GM18868 (cell line): Measurements from ENCODE around the gene NHERF1.

ENCODE experiments used
- ATAC-seq: cut with Tn5 transposase; IDR thresholded peaks from one replicate; pipeline ENCODE4 v1.9.1; 2021; ENCODE audit warnings: mild to moderate bottlenecking, moderate library complexity; ENCODE audit not compliant: unreplicated experiment

Gene NHERF1

GRCh38 chr17:74782571-74782970 is 34.1 kb downstream of the NHERF1 start:
- ATAC-seq: no peak

- ATAC-seq: no peak
Measured at GRCh38 chr17:74784125-74784810, 35.8 kb downstream of the NHERF1 start.

- no peak for ATAC-seq
Measured at GRCh38 chr17:74785096-74785980, 36.9 kb downstream of the NHERF1 start.

GRCh38 chr17:74785981-74786360 is 37.5 kb downstream of the NHERF1 start:
- ATAC-seq: no peak

- no peak for ATAC-seq
Measured at GRCh38 chr17:74786431-74787055, 38.1 kb downstream of the NHERF1 start.

- ATAC-seq: no peak
Measured at GRCh38 chr17:74790161-74791058, 42.0 kb downstream of the NHERF1 start.

DNA sequence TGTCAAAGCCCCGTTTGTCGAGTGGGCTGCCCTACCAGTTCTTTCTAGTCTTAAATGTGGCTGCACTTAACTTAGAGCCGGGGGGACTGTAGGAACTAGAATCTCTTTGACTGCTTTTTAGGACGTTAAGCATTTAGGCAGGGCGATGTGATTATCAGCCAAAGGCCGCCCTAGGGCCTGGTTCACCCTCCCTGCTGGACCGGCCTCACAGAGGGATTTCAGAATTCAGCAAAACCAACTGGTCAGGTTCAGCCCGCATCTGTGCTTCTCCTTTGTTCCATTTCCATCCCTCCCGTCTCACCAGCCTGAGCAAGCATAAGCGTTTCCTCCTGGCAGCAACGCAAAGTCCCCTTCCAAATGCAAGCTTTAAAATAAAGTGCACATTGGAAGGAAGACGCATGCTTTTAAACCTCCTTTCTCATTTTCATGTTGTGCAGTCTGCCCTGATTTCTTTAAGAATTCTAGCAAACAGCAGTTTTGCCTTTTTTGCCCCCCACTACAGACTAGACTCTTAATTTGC is 44.2 kb downstream of the NHERF1 start:
- no peak for ATAC-seq

GRCh38 chr17:74795327-74796020 is 47.0 kb downstream of the NHERF1 start:
- ATAC-seq: no peak

DNA sequence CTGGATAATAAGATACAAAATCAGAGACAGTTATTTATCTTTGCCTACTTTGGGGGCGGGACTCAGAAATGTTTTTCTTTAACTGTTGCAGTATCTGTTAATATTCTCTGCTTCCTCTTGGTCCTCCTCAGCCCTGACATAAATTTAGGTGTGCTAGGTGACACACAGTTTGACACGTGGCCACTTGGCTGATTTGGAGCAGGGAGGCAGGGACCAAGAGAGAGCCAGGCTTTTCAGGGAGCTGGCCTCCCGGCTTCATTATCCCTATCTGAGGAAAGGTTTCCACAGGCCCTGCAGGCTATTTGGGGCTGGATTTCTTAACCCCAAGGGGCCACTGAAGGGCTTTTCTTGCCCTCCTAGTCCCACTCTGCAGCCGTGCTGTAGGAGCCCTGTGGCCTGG is 47.8 kb downstream of the NHERF1 start:
- ATAC-seq: no peak

DNA sequence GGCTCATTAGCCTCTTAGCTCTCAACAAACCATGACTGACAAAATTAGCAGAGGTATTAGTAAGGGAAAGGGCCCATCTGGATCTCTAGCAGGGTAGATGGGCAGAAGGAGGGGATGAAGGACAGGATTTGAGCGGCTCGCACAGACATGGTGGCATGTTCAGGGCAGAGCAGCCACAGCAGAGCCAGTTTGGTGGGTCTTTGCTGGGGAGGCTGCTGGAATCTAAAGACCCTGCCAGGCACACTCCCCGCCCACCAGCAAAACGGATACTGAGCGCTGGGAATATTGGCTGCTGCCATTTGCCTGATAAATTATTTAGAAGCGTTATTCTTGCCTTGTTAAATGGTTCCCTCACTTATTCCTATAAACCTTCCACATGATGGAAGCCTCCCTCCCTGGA is 48.4 kb downstream of the NHERF1 start:
- no peak for ATAC-seq

- ATAC-seq: no peak
Measured at GRCh38 chr17:74797824-74798223, 49.4 kb downstream of the NHERF1 start.

GRCh38 chr17:74798239-74798707 is 49.8 kb downstream of the NHERF1 start:
- ATAC-seq: no peak

DNA sequence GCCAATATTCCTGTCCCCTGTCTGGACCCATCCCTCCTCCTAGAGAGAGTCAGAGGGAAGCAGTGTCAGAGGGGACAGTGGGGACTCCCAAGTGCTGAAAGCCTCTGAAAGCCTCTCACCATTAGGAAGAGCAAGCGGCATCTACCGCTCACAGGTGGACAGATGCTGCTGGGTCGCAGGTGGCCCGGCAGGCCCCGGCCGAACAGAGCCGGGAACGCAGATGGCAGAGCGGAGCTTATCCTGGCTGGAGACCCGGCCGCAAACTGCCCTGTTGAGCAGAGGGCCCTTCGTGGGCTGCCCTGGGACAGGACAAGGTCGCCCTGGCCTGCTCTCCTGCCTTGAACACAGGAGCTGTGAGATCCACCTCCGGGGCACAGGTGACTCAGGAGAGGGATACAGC is 50.7 kb downstream of the NHERF1 start:
- no peak for ATAC-seq

GRCh38 chr17:74800531-74800930 is 52.1 kb downstream of the NHERF1 start:
- ATAC-seq: no peak

- no peak for ATAC-seq
Measured at GRCh38 chr17:74801896-74802295, 53.5 kb downstream of the NHERF1 start.

- no peak for ATAC-seq
Measured at GRCh38 chr17:74803388-74803930, 55.0 kb downstream of the NHERF1 start.

GRCh38 chr17:74803971-74804370 is 55.5 kb downstream of the NHERF1 start:
- no peak for ATAC-seq

DNA sequence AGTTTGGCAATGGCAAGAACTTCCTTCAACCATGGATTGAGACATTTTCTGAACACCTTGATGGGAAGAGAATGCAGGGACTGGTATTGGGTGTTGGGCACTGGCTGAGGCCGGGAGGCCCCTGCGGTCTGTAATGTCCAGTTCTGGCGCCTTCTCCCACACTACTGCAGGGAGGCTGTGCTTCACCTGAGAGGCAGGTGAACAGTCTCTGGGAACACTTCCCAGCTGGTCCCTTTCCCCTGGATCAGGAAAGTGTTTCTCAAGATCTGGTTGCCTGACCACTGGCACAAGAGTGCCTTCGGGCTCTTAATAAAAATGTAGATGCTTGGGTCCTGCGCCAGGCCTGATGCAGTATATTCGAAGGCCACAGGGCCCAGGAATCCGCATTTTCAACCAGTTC is 56.3 kb downstream of the NHERF1 start:
- no peak for ATAC-seq

GRCh38 chr17:74805591-74805991 is 57.2 kb downstream of the NHERF1 start:
- no peak for ATAC-seq

DNA sequence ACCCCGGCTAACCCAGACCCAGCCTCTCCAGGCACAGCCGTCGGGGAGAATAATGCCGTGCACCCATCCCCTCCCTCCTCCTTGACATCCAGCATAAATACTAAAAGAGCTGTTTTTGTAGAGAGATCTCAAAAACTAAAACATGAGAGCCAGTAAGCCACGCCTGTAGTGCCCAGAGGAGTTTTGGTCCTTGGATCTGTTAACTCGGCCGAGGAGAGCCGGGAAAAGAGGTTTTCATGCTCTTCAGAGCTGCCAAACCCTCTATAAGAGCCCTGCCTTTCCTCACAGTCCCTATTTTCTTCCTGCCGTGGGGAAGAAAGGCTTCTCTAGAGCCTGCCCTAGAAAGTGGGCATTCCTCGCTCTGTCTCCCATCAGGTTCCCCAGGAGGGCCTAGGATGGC is 57.9 kb downstream of the NHERF1 start:
- ATAC-seq: no peak
